NCI-H2196 treated with DMSO at 0.1 percent for 48 hours (cell line): Measurements from ENCODE around the gene NSUN4.
"Not testable (repeated sequence)": the region's sequence is repeated elsewhere in the genome, so short reads cannot be mapped to it uniquely, and the experiment has no call there.

ENCODE experiments used
- DNase-seq: peaks from one replicate; lab custom pipeline; 2025; ENCODE audit not compliant: unreplicated experiment; lab: John Stamatoyannopoulos, UW

NSUN4 gene

DNA sequence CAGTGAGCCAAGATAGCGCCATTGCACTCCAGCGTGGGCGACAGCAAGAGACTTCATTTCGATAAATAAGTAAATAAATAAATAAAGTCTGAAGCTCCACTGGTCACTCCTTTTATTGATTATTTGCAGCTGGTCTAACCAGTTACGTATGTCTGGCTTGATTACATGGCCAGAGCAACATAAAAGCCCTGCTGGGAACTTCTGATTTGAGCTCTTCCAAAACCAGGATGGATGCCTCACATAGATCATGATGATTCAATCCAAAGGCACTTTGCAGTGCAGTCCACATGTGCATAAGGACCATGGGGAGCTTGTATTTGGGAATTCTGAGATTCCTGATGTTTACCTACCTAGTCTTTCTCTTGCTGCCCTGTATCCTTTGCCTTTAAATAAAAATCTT lies 24.0 kb downstream of the NSUN4 start:
- no peak for DNase-seq

DNA sequence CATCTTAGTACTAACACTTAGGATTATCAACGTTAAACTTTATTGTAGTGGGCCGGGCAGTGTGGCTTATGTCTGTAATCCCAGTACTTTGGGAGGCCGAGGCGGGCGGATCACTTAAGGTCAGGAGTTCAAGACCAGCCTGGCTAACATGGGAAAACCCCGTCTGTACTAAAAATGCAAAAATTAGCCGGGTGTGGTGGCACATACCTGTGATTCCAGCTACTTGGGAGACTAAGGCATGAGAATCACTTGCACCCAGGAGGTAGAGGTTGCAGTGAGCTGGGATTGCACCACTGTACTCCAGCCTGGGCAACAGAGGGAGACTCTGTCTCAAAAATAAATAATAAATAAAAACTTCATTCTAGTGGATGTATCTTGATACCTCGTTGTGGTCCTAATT lies 25.2 kb downstream of the NSUN4 start:
- not testable (repeated sequence) for DNase-seq

DNA sequence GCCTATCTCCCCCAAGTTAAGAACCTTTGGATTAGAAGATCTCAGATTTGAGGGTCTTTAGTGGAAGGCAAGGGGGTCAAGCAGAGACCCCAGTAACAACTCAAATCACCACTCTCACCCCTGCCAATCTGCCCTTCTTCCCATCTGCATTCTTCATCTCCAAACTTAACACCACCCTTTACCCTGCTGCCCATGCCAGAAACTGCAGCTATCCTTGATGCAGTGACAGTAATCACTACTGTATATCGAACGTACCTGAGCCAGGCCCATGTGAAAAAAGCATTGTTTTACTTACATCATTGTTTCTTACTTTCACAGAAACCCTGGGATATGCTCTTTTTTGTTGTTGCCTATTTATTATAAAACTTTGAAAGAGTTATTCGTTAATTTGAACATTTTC lies 26.5 kb downstream of the NSUN4 start:
- no peak for DNase-seq

DNA sequence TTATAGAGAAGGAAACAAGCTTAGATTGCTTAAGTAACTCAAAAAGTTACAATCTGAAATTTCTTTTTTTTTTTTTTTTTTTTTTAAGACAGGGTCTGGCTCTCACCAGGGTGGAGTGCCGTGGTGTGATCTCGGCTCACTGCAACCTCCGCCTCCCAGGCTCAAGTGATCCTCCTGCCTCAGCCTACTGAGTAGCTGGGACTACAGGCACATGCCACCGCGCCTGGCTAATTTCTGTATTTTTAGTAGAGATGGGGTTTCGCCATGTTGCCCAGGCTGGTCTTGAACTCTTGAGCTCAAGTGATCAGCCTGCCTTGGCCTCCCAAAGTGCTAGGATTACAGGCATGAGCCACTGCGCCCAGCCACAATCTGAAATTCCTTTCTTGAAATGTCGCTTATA lies 27.1 kb downstream of the NSUN4 start:
- not testable (repeated sequence) for DNase-seq

DNA sequence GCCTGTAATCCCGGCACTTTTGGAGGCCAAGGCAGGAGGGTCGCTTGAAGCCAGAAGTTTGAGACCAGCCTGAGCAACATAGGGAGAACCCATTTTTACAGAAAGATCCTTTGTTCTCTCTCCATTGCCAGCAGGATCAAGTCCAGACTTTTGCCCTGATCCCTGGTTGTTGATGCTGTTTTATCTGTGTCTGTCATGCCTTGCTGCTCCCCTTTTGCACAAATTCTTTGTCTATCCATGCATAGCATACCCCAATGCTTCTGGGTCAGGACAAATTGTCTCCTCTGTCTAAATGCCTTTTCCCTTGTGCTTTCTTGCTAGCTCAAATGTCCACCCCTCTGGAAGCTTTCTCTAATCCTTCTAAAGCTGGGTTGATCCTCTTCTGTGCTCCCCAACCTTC lies 28.2 kb downstream of the NSUN4 start:
- DNase-seq, result no peak

DNA sequence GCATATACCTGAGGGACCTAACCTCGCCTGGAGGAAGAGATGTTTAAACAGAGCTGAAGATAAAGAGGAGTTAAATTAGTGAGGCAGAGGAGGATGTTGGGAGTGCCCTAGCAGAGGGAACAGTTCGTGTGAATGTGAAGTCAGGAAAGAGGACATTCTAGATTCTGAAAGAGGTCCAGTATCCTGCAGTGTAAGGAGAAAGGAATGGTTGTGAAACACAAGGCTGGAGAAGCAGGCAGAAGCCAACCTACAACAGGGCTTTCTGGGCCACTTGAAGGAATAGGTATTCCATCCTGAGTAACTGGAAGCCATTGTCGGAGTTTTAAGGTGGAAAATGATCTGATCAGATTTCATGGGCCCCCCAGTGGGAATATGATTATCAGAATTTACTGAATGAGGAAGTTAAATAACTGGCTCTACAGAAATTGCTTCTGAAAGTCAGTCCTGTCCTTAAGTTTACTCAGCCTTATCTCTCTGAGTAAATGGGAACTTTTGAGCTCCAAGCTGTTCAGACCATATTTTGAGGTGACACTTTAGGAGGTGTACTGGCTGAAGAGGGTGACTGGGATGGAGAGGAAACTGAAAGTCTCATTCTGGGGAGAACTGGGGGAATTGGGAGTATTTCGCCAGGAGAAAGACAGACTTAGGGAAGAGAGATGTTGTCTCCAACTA lies 29.1 kb downstream of the NSUN4 start:
- no peak for DNase-seq

DNA sequence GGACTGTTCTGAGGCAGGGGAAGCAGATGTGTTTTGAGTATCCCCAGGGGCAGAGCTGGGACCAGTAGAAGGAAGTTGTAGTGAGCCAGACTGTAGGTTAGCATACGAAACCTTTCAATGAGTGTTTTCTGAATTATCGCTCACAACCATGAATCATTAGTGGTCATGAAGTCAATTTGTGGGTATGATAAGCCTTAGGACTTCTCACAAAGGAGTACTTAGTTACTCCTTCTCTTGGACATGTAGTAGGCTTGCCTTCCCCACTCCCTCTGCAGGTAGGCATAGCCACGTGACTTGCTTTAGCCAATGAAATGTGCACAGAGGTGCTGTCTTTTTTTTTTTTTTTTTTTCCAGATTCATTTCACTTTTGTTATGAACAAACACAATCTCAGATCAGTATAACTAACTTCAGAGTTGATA lies 29.6 kb downstream of the NSUN4 start:
- DNase-seq, result no peak

DNA sequence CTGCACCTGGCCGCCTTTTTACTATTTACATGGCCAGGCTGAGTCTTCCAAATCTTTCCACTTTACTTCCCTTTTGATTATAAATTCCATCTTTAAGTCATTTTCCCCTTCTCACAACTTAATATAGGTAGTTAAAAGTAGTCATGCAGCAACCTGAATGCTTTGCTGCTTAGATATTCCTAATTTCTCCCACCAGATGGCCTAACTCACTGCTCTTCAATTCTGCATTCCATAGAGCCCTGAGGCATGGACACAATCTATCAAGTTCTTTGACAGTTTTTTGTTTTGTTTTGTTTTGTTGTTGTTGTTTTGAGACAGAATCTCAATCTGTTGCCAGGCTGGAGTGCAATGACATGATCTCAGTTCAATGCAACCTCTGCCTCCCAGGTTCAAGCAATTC lies 31.8 kb downstream of the NSUN4 start:
- DNase-seq, result no peak

DNA sequence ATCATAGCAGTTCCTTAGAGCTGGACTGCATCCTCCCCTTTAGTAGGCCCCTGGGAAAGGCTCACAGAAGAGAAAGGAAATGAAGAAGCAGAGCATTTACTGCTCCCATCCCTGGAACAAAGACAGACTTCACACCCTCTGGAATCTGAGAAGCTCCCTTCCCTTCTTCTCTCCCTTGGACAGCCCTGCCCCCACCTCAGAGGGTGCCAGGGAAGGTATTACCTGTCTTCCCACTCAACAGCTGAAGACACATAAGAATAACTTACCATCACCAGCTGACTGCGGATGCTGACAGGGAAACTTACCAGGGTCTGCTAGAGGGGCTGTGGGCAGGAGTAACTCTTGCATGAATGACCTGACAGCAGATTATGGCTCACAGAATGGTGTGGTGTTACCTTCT lies 39.4 kb downstream of the NSUN4 start:
- no peak for DNase-seq

DNA sequence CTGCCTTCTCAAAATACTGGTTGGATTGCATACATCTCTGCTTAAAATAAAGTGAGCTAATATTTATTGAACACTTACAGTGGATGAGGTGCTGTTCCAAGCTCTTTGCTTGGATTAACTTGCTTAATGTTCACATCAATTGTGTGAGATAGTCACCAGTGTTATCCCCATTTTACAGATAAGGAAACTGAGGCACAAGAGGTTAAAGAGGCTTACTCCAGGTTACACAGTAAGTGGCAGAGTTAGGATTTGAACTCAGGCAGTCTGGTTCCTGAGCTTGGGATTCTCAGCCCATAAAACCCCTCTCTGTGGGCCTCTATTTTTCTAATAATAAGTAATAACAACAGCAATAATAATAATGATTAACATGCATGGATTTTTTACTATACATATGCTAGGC lies 39.9 kb downstream of the NSUN4 start:
- no peak for DNase-seq

DNA sequence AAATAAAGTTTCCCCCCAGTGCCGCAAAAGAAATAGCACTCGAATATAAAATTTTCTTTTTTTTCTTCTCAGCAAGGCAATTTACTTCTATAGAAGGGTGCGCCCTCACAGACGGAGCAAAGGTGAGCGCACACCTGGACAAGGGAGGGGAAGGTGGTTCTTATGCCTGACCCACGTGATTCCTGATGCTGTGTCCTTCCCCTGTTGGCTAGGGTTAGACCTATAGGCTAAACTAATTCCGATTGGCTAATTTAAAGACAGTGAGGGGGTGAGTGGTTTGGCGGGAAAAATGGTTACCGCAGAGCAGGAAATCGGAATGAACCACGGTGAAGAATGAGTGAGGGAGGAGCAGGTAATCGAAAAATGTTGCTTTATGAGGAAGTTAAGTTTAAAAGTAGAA lies 52.9 kb downstream of the NSUN4 start:
- DNase-seq, result no peak

DNA sequence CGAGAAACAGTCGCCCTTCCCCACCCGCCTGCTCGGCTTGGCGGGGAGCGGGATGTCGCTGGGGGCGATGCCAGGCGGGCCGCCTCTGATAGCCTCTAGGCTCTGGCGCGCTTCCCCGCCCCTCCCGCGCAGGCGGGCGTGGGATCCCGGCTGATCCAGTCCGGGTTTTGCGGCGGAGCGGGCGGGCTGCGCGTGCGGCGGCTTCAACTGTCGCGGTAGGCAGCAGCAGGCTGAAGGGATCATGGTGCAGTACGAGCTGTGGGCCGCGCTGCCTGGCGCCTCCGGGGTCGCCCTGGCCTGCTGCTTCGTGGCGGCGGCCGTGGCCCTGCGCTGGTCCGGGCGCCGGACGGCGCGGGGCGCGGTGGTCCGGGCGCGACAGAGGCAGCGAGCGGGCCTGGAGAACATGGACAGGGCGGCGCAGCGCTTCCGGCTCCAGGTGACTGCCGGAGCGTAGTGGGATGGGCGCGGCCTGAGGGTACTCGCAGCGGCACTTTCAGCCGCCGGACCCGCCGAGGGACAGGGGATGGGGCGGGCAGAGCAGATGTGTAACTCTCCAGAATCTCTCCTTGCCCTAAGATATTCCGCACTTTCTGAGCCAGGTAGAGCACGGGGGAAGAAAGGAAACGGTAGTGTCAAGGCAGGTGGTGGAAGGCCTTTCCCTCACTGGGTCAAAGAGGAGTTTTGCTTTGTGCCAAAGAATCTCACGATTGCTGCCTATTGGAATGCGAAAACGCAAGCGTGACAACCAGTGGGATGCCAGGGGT lies 53.7 kb downstream of the NSUN4 start, which contains the start of gene FAAH:
TSS of gene FAAH (plus strand) at position 210 of the 764 bp plus-strand sequence. CDS start at position 242, 32 bp downstream.
- DNase-seq, result peak; percentile 57

DNA sequence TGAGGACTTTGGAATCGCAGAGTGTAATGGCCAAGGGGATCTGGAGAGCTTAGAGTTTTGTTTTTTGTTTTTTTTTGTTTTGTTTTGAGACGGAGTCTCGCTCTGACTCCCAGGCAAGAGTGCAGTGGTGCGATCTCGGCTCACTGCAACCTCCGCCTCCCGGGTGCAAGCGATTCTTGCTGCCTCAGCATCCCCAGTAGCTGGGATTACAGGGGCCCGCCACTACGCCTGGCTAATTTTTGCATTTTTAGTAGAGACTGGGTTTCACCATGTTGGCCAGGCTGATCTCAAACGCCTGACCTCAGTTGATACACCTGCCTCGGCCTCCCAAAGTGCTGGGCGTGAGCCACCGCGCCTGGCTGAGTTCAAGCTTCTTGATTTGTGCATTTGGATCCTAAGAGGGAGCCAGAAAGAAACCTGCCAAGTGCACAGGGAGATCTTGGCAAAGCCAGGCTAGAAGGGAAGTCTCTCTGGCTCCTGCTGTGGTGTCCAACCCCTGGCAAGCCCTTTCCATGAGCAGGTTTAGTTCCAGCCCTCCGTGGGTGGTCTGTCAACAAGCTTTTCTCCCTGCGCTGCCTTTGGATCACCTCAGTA lies 54.4 kb downstream of the NSUN4 start:
- DNase-seq, result no peak

DNA sequence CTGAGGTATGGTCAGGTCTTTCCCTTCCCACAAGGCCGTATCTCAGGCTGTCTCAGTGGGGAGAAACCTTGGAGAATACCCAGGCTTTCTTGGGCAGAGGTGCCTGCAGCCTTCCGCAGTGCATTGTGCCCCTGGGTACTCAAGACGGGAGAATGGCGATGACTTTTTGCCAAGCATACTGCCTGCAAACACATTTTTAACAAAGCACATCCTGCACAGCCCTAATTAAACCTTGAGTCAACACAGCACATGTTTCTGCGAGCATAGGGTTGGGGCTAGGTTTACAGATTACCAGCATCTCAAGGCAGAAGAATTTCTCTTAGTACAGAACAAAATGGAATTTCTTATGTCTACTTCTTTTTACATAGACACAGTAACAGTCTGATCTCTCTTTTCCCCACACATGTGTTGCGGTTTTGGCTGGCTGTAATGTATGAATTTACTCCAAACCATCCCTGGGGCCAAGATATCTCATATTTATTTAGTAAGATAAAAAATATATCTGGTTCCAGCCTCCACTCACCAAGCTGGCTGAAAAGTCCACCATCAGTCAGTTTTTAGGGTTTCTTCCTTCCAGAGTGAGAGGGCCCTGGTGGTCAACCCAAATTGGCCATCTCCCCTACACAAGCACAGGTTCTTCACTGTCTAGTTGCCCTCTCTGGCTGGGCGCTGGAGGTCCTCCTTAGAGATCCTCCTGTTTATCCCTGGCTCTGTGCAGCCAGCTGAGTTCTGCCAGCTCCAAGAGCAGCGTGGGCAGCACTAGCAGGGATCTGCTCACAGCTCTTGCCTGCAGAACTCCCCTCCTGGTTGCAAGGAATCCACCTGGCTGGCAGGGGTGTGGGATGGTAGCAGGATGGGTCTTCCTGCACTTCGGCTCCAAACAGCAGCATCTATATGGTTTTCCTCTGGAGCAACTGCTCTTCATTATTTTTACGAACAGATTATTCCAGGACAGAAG lies 56.1 kb downstream of the NSUN4 start:
- no peak for DNase-seq

DNA sequence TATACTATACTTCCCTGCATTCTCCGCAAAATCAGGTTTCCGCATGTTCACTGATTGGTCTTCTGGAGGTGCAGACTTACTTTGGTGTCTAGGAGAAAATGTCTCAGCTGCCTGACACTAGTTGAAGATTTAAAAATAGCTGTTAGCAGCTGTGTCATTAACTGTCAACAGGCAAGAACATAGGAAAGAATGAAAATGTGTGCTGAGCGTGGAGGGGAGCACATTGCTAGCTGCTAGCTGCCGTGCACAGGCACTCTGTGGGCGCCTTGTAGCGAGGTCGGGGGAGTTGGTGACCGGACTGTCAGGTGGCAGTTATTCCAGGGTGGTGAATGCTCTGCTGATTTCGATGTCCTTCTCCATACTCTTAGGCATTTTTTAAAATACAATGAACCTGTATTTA lies 58.7 kb downstream of the NSUN4 start:
- DNase-seq, result no peak

DNA sequence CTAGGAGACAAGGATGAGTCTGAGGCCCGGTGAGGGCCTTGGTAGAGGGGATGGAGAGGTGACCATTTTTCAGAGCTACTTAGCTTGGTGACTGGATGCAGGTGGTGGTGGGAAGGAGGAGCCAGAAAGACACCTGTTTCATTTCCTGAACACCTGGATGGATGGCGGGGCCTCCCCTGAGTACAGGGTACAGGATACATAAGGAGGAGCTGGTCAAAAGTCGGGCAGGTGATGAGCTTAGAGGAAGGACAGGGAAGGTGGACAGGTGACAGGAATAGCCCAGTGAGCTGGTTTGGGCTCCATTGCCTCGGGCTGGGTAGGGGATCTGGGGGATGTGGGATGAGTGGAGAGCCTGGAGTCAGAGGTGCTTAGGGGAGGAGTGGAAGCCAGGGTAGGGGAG lies 59.8 kb downstream of the NSUN4 start:
- DNase-seq, result no peak

DNA sequence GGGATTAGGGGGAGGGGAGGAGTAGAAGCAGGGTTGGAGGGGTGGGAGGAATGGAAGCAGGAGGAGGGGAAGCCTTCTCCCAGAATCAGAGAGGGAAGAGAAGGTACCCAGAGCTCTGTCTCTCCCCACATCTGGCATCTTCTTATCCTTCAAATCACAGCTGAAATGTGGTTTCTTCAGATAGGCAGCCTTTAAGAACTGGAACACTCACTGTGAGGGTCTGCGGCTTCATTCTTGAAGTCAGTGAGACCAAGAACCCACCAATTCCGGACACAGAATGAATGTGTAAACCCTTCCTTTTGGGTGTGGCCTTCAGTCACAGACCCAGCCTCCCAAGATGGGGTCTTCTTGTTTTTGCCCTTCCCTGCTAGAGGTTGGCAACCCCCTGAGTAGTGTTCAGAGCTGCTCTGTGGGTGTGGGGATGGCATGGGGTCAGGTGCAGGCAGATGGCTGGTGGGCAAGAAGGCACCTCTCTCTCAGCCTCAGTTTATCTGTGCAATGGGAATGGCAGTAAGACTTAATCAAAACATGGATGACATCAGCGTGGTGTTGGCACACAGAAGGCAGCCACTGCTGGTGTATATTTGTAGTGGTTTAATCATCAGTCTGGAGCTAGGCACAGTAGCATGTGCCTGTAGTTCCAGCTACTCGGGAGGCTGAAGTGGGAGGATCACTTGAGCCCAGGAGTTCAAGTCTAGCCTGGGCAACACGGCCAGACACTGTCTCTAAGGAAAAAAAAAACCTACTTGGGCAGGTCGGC lies 60.7 kb downstream of the NSUN4 start:
- no peak for DNase-seq

DNA sequence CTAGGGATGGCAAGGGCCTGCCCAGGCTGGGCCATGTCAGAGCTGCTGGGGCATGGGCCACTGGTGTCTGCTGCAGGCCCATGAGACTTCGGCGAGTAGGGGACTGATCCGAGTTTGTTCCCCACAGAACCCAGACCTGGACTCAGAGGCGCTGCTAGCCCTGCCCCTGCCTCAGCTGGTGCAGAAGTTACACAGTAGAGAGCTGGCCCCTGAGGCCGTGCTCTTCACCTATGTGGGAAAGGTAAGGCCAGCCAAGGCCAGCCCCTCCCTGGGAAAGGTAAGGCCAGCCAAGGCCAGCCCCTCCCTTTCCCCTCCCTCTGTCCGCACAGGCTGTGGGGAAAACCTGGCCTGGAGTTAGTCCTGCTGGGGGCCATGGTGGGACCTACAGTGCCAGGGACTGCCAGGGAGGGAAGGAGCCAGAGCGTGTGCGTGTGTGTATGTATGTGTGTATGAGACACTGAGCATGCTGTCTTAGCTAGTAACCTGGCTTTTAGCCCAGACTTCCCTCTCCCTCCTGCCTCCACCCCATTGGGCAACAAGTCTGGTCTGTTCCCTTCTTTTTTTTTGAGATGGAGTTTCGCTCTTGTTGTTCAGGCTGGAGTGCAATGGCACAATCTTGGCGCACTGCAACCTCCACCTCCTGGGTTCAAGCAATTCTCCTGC lies 61.5 kb downstream of the NSUN4 start:
- DNase-seq, result peak; percentile 66

DNA sequence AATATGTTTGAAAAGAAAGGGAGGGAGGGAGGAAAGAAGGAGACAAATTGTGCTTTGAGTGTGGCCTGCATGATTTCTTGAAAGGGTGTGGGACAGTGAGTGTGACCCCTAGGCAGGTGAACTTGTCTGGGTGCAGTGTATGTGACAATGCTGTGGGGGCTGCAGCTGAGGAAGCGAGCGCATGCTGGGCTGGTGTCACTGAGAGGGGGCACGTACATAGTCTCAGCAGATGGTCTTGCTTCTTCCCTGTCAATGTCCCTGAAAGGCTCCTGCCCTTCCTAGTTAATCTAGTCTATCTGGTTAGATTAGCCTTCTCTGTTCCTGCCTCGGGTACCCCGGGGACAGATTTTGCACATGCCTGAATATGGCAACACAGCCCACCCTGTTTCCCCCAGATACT lies 63.3 kb downstream of the NSUN4 start:
- DNase-seq, result no peak
